ENCODE results near the gene RIC1.
A peak's percentile ranks its signal among the peaks of the same experiment; 100 is the strongest.
"Not testable (repeated sequence)": the region's sequence is repeated elsewhere in the genome, so short reads cannot be mapped to it uniquely, and the experiment has no call there.

Gene RIC1

DNA sequence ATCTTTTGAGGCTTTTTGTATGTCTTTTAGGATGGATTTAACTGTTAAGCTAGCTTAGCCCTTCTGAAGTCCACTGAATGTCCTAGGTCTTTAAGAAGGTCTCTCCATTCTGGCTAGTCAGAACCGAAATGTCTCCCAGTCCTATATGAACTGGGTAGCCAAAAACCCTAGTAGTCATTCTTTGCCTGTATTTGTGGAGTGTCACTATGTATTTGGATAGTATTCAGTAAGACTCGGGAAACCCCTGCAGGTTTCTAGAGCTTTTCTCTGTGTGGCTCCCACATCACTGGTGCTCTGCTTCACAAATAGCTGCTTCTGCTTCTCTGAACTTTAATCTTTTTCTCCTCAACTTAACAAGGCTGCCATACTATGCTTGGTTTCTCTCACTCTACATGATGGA is 68.0 kb downstream of the RIC1 start:
- in situ Hi-C loops (cut with MboI; ENCODE audit: low sequenced_read_pairs), result no loop called here
- no peak for DNase-seq (ENCODE audit: low spot score in 2 of 2)
- Histone ChIP-seq H3K4me3 (no peak overlapping the region), H3K36me3 (replicated peaks) (peaks cover 2% of the 10 kb centered on the region; the same call in 1 of the 2 replicates), H3K4me1 (no peaks in the 10 kb centered on the region; the same call in 1 of the 2 replicates), H3K27me3 (ENCODE audit: low read depth) (no peaks in the 10 kb centered on the region), H3K9me3 (no peaks in the 10 kb centered on the region)

DNA sequence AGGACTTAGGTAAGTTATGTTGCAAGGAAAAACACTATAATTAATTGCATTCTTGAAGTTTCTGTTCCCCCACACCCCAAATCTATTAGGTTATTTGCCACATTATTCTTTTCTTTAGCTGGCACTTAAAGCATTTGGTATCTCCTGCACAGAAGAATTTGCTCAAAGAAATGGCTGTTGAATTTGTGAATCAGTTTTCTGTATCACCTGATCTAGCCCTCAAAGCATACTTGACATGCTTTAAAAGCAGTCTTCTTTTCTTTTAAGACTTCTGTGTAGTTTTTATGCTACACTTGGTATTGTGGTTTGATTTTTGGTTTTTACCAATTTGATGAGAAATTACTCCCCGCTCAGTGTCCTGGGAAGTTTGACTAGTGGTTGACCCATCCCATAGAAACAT is 69.1 kb downstream of the RIC1 start:
- H3K9me3 ChIP-seq, result no peaks in the 10 kb centered on the region
- H3K36me3 ChIP-seq (replicated peaks), result peaks cover 2% of the 10 kb centered on the region; the same call in 1 of the 2 replicates
- in situ Hi-C loops (cut with MboI; ENCODE audit: low sequenced_read_pairs), result no loop called here
- no peak for DNase-seq (ENCODE audit: low spot score in 2 of 2)
- no peaks in the 10 kb centered on the region for H3K4me1 ChIP-seq
- no peaks in the 10 kb centered on the region for H3K27me3 ChIP-seq (ENCODE audit: low read depth)
- H3K4me3 ChIP-seq, result no peak overlapping the region

DNA sequence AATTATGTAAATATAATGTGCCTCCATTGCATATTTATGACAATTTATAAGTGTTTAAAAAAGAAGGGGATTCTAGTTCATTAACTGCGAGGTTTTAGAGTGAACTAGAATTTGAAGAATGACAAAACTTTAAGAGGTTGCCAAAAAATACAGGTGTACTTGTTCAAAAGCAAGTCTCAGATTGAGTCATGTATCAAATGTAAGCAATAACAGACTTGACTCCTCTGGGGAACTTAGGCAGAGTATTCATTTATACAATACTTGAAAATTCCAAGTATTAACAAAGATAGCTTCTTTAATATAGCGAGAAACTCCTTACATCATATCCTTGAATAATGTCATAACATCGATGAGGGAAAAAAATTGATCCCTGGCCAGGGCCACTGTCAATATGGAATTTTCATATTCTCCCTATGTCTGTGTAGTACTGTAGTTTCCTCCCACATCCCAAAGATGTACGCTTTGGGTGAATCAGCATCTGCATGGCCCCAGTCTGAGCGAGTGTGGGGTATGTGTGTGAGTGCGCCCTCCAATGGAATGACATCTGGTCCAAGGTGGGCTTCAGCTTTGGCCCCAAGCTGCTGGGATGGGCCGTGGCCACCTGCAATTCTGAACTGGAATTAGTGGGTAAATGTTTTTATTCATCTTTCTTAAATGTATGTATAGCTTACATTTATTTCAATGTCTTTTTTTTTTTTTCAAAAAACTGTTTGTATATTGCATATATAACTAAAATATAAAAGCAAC is 70.1 kb downstream of the RIC1 start:
- Histone ChIP-seq H3K4me3 (no peak overlapping the region), H3K27me3 (ENCODE audit: low read depth) (no peaks in the 10 kb centered on the region), H3K36me3 (replicated peaks) (peaks cover 2% of the 10 kb centered on the region; the same call in 1 of the 2 replicates), H3K4me1 (no peaks in the 10 kb centered on the region), H3K9me3 (no peaks in the 10 kb centered on the region)
- in situ Hi-C loops (cut with MboI; ENCODE audit: low sequenced_read_pairs), result no loop called here
- DNase-seq (ENCODE audit: low spot score in 2 of 2), result no peak

DNA sequence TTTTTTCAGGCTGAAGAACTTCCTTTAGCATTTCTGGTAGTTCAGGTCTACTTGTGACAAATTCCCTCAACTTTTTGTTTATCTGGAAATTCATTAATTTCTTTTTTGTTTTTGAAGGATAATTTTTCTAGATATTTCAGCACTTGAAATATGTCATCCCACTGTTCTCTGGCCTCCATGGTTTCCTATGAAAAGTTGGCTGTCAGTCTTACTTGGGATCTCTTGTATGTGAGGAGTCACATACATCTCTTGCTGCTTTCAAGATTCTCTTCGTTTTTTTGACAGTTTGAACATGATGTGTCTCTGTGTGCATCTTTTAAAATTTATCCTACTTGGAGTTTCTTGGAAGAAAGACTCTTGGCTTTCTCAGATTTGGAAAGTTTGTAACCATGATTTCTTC is 79.5 kb downstream of the RIC1 start:
- H3K36me3 ChIP-seq (replicated peaks), result peaks cover 6% of the 10 kb centered on the region; the same call in 1 of the 2 replicates
- DNase-seq (ENCODE audit: low spot score in 2 of 2), result no peak

DNA sequence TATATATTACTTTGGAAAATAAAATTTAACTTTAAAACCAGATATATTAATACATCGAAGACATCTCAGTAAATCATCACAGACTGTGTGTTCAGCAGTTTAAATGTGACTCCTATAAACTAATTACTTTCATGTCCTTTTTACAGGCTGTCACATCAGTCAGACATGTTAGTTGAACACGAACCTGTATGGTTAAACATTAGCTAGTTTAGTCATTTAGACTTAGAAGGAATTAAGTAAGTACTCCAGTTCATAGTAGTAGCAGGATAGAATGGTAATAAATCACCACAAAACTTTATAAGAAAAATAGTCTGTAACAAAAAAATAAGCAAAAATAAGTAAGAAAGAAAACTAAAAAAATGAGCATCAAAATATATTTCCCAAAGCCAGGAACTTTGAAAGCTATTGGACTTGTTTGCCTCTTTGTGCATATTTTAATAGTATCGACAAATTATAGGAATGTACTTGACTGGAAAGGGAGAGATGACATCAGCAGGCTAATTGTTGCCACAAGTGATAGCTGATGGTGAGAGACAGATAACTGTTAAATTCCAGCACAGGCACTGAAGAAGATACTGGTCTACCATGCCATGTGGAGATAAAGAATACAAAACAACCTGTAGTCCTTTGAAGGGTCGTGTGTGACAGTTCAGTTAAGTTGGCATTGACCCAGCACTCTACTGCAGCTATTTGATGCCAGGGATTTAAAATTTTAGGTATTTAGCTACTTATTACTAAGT is 83.9 kb downstream of the RIC1 start:
- Histone ChIP-seq H3K9me3 (peaks cover 6% of the 10 kb centered on the region), H3K27me3 (ENCODE audit: low read depth) (no peaks in the 10 kb centered on the region), H3K4me3 (no peak overlapping the region), H3K4me1 (no peaks in the 10 kb centered on the region), H3K36me3 (replicated peaks) (peaks cover 6% of the 10 kb centered on the region; the same call in 1 of the 2 replicates)
- DNase-seq (ENCODE audit: low spot score in 2 of 2), result no peak
- in situ Hi-C loops (cut with MboI; ENCODE audit: low sequenced_read_pairs), result no loop called here

More for the DNA sequence above, 79.5 kb downstream of the RIC1 start:
- Histone ChIP-seq H3K4me1 (no peaks in the 10 kb centered on the region), H3K9me3 (peaks cover 6% of the 10 kb centered on the region; the same call in 1 of the 2 replicates), H3K27me3 (ENCODE audit: low read depth) (no peaks in the 10 kb centered on the region), H3K4me3 (no peak overlapping the region)
- in situ Hi-C loops (cut with MboI; ENCODE audit: low sequenced_read_pairs), result no loop called here

DNA sequence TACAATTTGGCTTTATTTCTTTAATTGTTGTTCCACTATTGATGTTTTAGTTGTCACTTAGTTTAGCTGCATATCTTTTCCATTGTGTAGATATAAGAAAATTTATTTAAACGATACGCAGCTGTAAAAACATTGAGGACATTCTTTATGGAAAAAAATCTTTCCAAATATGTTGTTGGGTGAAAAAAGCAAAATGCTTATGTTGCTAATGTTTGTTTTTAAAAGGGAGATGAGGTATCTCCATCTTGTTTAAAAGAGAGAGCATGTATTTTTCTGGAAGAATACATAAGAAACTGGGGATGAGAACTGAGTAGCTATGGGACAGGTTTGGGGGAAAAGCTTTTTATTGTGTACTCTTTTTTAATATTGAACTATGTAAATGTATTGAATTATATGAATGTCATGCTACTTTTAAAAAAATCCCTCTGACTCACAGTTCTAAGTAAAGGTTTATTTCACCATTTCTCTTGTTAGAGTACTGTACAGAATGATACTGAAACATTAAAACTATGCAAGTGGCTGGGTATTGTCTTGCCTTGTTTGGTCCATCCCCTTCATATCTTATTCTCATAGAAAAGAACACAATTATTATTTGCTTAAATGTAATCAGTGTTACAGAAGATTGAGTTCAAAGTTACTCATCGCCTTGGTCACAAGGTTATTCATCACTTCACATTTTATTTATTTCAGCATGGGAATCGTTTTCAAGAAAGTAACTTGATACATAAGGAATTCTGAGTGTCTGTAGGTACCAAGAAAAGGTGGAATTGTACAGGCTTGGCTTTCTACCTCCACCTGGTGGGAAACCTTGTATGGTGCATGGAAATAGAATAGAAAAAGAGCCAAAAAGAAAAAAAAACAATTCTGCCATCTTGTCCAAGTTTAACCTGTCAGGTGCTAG is 85.8 kb downstream of the RIC1 start:
- in situ Hi-C loops (cut with MboI; ENCODE audit: low sequenced_read_pairs), result no loop called here
- no peaks in the 10 kb centered on the region for H3K27me3 ChIP-seq (ENCODE audit: low read depth)
- H3K9me3 ChIP-seq, result no peaks in the 10 kb centered on the region; the same call in 1 of the 2 replicates
- H3K4me1 ChIP-seq, result no peaks in the 10 kb centered on the region
- no peak overlapping the region for H3K4me3 ChIP-seq
- H3K36me3 ChIP-seq (replicated peaks), result peaks cover 3% of the 10 kb centered on the region; the same call in 1 of the 2 replicates
- peak in 1 of 2 experiments; percentile 2 for DNase-seq (ENCODE audit: low spot score in 2 of 2)

DNA sequence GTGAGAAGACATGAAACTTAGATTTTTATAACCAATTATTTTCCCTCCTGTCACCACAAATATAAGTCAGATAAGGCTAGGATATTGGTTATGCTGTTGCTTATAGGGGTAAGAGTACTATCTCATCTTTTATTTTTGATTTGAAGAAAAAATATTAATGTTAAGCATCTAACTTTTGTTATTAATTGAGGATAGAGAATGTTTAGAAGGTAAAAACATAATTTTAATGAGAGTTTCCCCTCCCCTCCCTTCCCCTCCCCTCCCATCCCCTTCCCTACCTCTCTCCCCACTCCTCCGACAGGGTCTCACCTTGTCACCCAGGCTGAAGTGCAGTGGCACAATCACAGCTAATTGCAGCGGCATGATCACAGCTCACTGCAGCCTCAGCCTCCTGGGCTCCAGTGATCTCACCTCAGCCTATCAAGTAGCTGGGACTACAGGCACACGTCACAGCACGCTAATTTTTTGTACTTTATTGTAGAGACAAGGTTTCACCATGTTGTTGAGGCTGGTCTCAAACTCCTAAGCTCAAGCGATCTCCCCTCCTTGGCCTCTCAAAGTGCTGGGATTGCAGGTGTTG is 86.7 kb downstream of the RIC1 start:
- H3K36me3 ChIP-seq (replicated peaks), result no peaks in the 10 kb centered on the region; the same call in 1 of the 2 replicates
- in situ Hi-C loops (cut with MboI; ENCODE audit: low sequenced_read_pairs), result no loop called here
- no peak overlapping the region for H3K4me3 ChIP-seq
- H3K4me1 ChIP-seq, result no peaks in the 10 kb centered on the region
- no peaks in the 10 kb centered on the region; the same call in 1 of the 2 replicates for H3K9me3 ChIP-seq
- no peaks in the 10 kb centered on the region for H3K27me3 ChIP-seq (ENCODE audit: low read depth)
- peak in 1 of 2 experiments; percentile 0 for DNase-seq (ENCODE audit: low spot score in 2 of 2)

DNA sequence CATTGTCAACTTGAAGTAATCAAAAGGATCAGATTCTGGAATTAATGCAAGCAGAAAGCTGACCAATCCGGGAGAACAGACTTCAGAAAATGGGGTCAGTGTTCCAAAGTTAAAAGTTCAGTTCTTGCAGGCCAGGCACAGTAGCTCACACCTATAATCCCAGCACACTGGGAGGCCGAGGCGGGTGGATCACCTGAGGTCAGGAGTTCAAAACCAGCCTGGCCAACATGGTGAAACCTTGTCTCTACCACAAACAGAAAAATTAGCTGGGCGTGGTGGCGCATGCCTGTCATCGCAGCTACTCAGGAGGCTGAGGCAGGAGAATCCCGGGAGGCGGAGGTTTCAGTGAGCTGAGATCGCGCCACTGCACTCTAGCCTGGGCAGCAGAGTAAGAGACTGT is 88.5 kb downstream of the RIC1 start:
- H3K4me3 ChIP-seq; H3K27me3 ChIP-seq (ENCODE audit: low read depth); H3K36me3 ChIP-seq (replicated peaks); in situ Hi-C loops (cut with MboI; ENCODE audit: low sequenced_read_pairs); DNase-seq (ENCODE audit: low spot score in 2 of 2); H3K9me3 ChIP-seq; H3K4me1 ChIP-seq: not testable (repeated sequence)

DNA sequence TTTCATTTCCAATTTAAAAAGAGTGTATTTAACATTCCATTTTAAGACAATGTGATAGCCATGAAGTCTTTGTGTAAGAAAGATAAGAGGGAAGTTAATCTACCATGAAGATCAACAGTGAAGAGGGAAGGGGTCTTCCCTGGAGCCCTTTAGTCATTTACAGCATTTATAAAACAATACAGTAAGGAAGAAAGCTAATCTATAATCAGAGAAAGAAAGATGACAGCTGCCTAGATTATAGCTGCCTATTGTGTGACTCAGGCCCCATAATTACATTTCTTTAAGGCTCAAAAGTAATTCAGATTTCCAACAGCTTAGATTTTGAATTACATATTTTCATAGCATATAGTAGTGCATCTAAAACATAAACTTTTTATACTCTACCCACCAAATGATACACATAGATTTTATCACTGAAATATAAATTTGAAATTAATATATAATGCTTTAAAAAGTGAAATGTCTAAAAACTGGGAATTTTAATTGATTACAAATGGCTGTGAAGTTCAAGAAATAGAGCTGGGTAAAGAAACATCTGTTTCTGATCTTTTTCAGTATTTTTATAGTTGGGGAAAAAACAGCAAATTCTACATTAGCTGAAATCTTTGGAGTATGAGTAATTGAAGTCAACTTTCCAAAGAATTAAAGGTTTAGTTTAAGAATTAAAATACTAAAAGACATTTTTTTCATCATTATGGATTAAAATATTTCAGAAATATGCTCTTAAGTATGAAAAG is 89.6 kb downstream of the RIC1 start:
- H3K36me3 ChIP-seq (replicated peaks), result peaks cover 8% of the 10 kb centered on the region
- no peaks in the 10 kb centered on the region for H3K4me1 ChIP-seq
- no peaks in the 10 kb centered on the region for H3K27me3 ChIP-seq (ENCODE audit: low read depth)
- peak in 1 of 2 experiments; percentile 32 for DNase-seq (ENCODE audit: low spot score in 2 of 2)
- in situ Hi-C loops (cut with MboI; ENCODE audit: low sequenced_read_pairs), result no loop called here
- no peak overlapping the region for H3K4me3 ChIP-seq
- H3K9me3 ChIP-seq, result no peaks in the 10 kb centered on the region; the same call in 1 of the 2 replicates

DNA sequence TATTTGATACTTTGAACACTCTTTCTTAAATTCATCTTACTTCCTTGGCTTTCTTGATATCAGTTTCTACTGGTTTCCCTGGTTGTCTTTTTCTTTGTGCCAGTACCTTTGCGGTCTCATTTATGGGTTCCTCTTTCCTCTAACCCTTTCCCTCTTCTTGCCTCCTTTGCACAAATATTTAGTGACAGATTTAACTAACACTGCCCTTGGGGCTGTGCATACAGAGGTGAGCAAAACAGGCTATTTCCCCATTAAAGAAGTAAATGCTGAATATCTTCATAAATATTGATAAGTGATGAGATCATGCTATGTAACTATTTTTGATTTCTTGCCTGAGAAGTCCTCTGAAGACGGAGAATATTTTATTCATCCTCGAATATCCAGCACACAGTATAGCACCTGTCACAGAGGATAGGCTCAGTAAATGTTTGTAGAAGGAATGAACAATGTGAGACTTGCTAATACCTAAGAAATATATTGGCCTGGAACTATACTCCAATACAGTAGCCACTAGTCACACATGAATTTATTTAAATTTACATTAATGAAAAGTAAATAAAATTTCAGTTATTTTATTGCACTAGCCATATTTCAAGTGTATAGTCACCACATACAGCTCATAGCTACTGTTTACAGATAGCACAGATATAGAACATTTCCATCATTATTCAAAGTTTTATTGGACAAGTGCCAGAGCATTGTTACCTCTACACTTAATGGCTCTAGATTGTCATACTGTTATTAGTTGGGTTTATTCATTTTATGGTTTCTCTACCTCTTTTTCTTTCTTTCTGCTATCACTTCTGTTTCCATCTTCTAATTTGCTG is 90.4 kb downstream of the RIC1 start:
- DNase-seq (ENCODE audit: low spot score in 2 of 2), result no peak
- Histone ChIP-seq H3K4me1 (no peaks in the 10 kb centered on the region), H3K9me3 (no peaks in the 10 kb centered on the region; the same call in 1 of the 2 replicates), H3K36me3 (replicated peaks) (peaks cover 8% of the 10 kb centered on the region), H3K27me3 (ENCODE audit: low read depth) (no peaks in the 10 kb centered on the region), H3K4me3 (no peak overlapping the region)
- in situ Hi-C loops (cut with MboI; ENCODE audit: low sequenced_read_pairs), result no loop called here

DNA sequence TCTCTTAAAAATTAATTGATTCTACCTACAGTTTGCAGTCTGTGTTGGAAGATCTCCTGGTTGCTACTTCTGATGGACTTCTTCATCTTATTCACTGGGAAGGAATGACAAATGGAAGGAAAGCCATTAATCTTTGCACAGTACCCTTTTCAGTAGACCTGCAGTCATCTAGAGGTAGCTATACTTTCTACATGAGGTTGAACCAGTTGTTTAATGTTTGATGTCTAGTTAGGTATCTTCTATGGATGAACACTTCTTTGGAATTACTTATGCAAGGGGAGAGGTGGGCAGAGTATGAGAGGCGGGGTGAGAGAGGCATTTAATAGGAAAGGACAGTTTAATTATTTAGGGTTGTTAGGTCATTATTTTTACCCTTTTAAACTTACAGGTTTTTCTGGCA is 91.2 kb downstream of the RIC1 start:
- Histone ChIP-seq H3K9me3 (no peaks in the 10 kb centered on the region; the same call in 1 of the 2 replicates), H3K4me3 (no peak overlapping the region), H3K27me3 (ENCODE audit: low read depth) (no peaks in the 10 kb centered on the region), H3K4me1 (no peaks in the 10 kb centered on the region), H3K36me3 (replicated peaks) (peaks cover 8% of the 10 kb centered on the region)
- in situ Hi-C loops (cut with MboI; ENCODE audit: low sequenced_read_pairs), result no loop called here
- no peak for DNase-seq (ENCODE audit: low spot score in 2 of 2)

Data from HAP-1 (cell line).